HG03520 (cell line): ENCODE results near the gene GSTM1.
"Not testable (repeated sequence)": the region's sequence is repeated elsewhere in the genome, so short reads cannot be mapped to it uniquely, and the experiment has no call there.

Experiments used
- ATAC-seq: cut with Tn5 transposase; IDR thresholded peaks from one replicate; pipeline ENCODE4 v1.9.1; 2021; ENCODE audit warnings: mild to moderate bottlenecking, moderate library complexity; ENCODE audit not compliant: unreplicated experiment

The GSTM1 gene

DNA sequence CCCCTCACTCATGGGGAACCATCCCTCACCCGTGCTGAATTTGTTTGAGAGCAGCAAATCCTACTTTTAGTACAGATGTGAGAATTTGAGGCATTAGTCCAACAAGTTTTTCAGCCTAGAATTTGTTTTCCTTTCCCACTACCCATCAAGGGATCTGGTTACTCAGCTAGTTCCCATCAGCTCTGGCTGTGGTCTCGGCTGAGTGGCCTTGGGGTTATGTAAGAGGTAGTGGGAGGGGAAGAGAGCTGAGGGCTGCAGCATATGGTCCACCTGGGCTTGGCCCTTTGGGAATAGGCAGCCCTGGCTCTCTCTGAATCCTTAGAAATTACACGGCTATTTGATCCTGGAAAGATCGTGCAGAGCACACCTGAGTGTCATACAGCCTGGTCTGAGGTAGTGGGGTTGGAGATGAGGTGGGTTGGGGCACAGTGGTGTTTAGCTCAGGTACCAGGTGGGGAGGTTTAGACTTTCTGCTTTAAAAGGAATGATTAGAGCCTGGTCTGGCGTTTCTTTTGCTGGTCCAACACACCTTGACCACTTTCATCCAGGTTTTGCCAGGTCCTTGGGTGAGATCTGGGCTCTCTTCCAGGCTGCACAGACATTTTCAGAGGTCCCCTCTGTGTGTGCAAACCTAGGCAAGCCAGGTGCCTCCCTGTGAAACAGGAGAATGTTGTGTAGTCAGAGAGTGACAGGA is 27.5 kb upstream of the GSTM1 start:
- ATAC-seq = no peak

DNA sequence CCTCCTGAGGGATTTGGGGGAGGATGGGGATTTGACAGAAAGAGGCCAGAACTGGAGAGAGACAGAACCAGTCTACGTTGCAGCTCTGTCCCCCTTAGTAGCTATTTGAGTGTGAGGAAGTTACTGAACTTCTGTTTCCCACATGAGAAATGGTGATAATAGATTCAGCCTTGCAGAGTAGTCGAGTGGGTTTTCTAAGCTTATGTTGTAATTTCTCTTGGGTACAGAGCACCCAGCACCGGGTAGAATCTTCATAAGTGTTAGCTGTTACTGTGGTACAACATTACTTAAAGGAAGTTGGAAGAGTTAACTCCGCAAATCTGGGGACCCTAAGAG is 27.0 kb upstream of the GSTM1 start:
- ATAC-seq = not testable (repeated sequence)

DNA sequence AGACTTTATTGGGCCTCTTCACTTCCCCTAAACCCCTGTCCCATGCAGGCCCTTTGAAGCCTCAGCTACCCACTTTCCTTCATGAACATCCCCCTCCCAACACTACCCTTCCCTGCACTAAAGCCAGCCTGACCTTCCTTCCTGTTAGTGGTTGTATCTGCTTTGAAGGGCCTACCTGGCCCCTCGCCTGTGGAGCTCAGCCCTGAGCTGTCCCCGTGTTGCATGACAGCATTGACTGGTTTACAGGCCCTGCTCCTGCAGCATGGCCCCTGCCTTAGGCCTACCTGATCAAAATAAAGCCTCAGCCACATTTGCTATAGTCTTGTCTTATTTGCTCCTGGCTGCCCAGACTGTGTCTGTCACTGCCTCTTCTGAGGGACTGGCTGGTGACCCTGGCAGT is 26.2 kb upstream of the GSTM1 start:
- ATAC-seq = no peak

DNA sequence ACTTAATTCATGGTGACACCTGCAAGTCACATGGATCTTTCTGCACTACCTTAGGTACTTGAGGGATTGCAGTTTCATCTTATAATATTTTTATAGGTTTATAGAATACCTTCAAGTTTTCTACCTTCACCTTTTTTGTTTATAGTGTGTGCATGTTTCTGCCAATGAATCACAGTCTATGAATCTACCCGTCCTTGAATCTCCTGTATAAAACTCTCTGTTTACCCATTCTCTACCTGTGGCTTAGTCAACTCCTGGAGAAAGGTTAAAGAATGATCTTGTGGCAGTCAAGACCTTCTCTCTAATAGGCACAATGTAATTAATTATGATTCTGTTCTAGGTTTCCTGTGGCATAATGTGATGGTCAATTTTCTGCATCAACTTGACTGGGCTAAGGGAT is 22.9 kb upstream of the GSTM1 start:
- no peak for ATAC-seq

DNA sequence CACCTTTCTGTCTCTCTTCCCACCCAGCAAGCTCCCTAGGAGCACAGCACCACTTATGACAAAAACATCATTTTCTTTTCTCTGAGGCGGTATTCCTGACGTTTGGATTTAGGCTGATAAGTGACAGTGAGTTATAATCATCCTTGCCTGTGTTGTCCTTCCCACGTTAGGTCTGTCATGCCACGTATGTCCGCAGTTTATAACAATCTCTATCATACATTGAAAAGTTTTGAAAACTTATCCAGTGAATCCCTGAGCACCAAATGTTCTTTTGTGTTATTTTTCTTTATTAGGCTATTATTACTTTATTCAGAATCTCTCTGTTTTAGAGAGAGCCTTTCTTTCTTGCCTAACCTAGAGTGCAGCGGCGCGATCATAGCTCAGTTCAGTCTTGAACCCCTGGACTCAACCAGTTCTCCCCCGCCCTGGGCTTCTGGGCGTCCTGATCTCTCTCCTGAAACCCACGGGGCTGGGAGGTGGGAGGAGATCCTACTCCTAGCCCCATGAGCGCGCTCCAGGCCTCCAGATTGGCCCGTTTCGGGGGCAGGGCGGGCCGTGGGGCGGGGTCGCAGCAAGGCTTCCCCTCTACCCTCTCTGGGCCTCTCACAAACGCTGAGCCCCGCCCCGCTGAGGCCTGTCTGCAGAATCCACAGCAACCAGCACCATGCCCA is 20.0 kb upstream of the GSTM1 start, which contains the start of gene GSTM2:
TSS of gene GSTM2 (plus strand) at position 606 of the 671 bp plus-strand sequence. CDS start at position 665, 59 bp downstream.
- ATAC-seq = peak; percentile 66

DNA sequence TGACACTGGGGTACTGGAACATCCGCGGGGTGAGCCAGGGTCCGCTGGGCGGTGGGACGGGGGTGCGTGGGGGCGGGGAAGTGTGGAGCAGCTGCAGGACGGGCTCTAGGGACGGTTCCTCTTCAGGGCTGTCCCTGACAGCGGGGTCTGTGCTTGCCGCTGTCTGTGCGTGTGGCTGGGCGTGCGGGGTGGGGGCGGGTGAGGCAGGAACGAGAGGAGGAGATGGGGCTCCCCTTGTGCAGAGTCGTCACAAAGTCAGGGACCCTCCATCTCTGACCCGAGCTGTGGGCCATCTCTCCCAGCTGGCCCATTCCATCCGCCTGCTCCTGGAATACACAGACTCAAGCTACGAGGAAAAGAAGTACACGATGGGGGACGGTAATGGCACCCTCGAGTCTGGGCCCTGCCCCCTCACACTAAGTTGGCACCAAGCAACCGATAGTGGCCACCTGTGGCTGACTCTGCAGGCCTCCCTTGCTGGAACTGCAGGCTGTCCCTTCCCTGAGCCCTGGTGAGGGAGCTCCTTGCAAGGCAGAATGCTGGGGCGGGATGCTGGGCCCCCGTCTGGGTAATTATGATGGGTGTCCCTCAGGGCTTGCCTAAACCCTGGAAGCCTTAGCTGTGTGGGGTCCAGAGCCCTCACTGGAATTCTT is 19.4 kb upstream of the GSTM1 start:
- ATAC-seq = no peak

DNA sequence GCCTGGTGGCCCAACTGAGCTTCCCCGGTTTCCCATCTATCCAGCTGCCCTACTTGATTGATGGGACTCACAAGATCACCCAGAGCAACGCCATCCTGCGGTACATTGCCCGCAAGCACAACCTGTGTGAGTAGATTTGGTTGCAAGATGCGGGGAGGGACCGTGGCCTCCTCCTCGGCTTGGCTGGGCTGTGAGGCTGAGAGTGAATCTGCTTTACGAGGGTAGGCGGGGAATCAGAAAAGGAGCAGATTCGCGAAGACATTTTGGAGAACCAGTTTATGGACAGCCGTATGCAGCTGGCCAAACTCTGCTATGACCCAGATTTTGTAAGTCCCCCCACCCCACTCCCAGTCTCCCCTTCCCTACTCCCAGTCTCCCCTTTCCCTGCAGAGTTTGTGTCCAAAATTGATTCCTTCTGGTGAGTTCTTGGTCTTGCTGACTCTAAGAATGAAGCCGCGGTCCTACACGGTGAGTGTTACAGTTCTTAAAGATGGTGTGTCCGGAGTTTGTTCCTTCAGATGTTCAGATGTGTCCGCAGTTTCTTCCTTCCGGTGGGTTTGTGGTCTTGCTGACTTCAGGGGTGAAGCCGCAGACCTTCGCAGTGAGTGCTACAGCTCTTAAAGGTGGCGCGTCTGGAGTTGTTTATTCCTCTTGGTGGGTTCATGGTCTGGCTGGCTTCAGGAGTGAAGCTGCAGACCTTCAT is 18.2 kb upstream of the GSTM1 start:
- no peak for ATAC-seq

DNA sequence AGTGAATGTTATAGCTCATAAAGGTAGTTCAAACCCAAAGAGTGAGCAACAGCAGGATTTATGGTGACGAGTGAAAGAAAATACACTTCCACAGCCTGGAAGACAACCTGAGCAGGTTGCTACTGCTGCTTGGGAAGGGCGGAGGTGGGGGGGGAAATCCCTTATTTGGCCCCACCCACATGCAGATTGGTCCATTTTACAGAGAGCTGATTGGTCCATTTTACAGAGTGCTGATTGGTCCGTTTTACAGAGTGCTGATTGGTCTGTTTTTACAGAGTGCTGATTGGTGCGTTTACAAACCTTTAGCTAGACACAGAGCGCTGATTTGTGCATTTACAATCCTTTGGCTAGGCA is 17.7 kb upstream of the GSTM1 start:
- ATAC-seq = not testable (repeated sequence)

DNA sequence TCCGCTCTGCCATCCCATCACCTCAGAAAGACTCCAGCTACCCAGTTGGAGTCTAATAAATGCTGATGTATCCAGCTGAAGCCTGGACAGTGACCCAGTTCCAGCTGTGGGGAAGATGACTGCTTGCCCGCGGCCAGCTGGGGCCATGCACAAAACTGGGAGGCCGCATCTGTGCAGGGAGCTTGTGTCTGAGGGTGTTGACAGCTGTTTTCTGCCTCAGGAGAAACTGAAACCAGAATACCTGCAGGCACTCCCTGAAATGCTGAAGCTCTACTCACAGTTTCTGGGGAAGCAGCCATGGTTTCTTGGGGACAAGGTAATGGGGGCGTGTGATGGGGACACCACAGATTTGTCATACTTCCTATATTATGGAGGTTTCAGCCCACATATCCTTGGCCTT is 16.6 kb upstream of the GSTM1 start:
- no peak for ATAC-seq

DNA sequence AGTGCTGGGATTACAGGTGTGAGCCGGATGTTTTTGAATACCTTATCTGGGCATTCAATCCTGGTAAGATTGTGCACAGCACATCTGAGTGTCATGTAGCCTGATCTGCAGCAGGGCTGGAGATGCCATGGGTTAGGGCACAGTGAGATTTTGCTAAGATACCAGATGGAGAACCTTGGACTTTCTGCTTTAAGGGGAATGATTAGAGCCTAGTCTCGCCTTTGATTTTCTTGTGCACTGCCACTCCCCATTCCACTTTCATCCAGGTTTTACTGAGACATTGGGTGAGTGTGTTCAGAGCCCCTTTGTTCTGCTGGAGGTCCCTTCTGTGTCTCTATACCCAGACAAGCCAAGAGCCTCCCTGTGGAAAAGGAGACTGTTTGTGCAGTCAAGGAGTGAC is 13.8 kb upstream of the GSTM1 start:
- ATAC-seq = not testable (repeated sequence)

DNA sequence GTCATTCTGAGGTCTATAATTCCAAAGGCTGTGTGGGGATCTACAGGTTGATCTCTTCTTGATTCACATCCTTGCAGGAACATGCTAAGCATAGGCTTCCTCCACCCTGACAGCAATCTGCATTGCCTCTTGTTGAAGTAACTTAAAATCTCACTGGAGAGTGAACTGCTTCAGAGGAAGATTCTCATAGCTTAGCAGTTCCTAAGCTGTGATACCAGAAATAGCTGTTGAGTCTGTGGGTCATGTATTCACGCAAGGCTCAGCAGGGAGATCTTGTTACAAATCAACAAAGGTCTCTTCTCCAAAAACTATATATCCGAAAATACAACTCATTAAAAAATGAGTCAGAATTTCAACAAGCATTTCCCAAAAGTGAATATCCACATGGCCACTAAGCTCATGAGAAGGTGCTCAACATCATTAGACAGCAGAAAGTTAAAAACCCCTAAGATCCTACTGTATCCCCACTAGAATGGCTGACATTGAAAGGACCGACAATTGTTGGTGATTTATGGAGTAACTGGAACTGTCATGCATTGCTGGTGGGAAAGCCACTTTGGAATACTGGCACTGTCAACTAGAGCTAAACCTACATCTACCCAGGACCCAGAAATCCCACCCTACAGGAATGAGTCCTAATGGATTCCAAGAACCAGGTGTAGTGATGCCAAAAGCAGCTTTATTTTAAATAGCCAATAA is 10.8 kb upstream of the GSTM1 start:
- not testable (repeated sequence) for ATAC-seq

DNA sequence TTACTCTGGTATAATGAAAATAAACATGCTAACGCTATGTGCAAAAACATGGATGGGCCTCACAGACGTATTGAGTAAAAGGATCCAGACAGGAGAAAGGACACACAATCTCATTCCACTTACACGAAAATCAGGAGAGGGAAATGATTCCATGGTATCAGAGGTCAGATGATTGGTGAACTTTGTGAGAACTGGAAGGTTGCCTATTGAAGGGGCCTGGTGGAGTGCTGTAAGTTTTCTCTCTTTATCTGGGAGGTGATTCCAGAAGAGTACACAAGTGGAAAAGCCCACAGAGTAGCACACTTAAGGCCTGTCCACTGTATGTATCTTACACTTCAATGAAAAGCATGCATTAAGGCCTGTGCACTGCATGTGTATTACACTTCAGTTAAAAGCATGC is 10.2 kb upstream of the GSTM1 start:
- no peak for ATAC-seq

DNA sequence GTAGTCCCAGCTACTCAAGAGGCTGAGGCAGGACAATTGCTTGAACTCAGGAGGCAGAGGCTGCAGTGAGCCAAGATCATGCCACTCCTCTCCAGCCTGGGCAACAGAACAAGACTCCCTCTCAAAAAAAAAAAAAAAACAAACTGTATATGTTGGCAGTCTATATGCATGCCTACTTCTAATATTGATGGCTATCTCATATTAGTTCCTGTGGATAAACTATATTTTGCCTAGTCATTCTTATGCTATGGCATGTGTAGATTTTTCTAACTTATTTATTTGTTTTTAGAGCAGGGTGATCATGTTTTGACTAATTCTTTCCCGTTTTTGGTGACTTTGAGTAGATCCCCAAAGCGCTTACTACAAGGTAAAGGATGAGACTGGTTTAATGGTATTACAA is 9.0 kb upstream of the GSTM1 start:
- ATAC-seq = not testable (repeated sequence)

DNA sequence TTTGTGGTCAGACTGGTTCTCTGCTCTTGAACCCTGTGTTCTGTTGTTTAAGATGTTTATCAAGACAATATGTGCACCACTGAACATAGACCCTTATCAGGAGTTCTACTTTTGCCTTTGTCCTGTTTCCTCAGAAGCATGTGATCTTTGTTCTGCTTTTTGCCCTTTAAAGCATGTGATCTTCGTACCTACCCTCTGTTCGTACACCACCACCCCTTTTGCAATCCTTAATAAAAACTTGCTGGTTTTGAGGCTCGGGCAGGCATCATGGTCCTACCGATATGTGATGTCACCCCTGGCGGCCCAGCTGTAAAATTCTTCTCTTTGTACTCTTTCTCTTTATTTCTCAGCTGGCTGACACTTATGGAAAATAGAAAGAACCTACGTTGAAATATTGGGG is 2.8 kb upstream of the GSTM1 start:
- ATAC-seq = not testable (repeated sequence)

DNA sequence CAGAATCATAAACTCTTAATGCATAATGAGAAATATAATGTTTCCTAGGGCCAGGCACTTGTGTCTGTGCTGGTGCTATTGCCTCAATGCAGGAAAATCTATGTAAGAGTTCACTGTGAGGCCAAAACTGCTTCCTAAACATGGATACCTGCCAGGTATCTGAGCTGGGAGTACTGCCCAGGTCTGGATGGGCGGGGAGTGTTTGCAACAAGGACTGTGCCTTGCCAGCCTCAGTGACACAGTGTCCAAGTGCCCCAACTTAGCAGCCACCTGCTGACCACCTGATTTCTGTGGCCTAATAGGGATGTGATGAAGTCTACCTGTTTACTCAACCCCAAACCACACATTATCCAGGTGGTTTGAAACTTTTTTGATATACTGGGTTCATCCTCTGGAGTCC is 2.2 kb upstream of the GSTM1 start:
- not testable (repeated sequence) for ATAC-seq

DNA sequence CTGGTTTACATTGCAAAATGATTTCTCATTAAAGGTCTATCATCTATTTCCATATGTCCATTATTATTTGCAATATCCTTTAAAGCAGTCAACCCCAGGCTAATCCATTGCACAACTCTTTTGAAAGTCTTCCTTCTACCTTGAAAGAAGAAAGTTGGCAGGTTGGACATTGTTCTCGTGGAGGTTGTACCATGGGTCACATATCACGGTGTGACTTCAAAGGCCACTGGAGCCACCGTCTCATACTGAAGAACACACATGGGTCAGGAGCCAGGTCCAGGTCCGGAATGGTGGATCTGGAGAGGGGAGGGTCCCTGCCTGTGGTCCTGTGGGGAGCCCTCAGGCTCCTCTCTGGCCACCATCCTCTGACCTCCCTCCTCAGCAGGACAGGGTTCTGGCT is 1.7 kb upstream of the GSTM1 start:
- ATAC-seq = not testable (repeated sequence)

DNA sequence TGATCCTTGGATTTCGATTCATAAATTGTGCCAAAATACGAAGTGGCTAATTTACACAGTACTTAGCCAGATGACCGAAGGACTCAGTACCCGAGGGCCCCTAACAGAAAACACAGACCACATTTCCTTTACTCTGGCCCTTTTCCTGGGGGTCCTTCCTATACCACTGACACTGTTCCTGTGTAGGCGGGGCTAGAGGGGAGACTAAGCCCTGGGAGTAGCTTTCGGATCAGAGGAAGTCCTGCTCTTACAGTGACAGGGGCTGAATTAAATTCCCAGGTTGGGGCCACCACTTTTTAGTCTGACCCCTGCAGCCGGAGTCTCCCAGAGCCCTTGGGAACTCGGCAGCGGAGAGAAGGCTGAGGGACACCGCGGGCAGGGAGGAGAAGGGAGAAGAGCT is 508 bp upstream of the GSTM1 start:
- not testable (repeated sequence) for ATAC-seq

DNA sequence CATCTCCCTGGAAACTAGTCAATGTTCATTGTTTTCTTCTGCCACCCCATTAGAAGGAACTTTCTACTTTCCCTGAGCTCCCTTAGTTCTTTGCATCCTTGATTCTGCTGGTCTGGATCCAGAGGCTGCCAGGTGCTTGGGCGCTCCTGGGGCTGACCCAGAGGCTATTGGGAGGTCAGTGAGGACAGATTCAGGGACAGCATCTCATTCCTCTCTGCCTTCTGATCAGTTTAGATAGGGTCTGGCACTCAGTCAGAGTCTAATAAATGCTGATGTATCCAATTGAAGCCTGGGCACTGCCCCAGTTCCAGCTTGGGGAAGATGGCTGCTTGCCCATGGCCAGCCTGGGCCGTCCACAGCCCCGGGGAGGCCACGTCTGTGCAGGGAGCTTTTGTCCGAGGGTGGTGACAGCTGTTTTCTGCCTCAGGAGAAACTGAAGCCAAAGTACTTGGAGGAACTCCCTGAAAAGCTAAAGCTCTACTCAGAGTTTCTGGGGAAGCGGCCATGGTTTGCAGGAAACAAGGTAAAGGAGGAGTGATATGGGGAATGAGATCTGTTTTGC is 2.3 kb downstream of the GSTM1 start:
- ATAC-seq = no peak

DNA sequence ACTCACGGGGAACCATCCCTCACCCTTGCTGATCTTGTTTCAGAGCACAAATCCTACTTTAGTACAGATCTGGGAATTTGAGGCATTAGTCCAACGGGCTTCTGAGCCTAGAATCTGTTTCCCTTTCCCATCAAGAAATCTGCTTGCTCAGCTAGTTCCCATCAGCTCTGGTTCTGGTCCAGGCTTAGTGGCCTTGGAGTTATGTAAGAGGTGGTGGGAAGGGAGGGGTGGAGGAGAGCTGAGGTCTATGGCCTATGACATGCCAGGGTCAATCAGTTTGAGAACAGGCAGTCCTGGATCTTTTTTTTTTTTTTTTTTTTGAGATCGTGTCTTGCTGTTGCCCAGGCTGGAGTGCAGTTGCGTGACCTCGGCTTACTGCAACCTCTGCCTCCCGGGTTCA is 4.1 kb downstream of the GSTM1 start:
- no peak for ATAC-seq

DNA sequence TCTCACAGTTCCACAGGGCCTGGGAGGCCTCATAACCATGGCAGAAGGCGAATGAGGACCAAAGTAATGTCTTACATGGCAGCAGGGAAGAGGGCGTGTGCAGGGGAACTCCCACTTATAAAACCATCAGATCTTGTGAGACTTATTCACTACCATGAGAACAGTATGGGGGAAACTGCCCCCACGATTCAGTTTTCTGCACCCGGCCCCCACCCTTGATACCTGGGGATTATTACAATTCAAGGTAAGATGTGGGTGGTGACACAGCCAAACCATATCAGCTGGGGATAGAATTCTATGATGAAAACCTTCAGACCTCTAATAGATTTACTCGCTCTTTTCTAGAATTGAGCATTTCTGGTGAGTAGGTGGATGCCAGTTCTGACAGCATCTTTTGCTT is 6.8 kb downstream of the GSTM1 start:
- not testable (repeated sequence) for ATAC-seq

DNA sequence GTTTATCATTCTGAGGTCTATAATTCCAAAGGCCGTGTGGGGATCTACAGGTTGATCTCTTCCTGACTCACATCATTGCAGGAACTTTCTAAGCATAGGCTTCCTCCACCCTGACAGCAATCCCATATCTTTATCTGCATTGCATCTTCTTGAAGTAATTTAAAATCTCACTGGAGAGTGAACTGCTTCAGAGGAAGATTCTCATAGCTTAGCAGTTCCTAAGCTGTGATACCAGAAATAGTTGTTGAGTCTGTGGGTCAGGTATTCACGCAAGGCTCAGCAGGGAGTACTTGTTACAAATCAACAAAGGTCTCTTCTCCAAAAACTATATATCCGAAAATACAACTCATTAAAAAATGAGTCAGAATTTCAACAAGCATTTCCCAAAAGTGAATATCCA is 7.5 kb downstream of the GSTM1 start:
- not testable (repeated sequence) for ATAC-seq
